Endothelial cell of umbilical vein (primary cell): ENCODE measurements around the gene SLC5A6.

ENCODE experiments used
- JUN ChIP-seq: IDR thresholded peaks from 2 replicates; pipeline ENCODE4 v1.6.1; 2011; ENCODE audit warnings: borderline replicate concordance, low read depth; ENCODE audit not compliant: insufficient read length, insufficient read depth
- POLR2AphosphoS5 ChIP-seq: IDR thresholded peaks from 2 replicates; pipeline ENCODE4 v1.6.1; 2012; ENCODE audit warnings: low read depth, mild to moderate bottlenecking, control low read depth, low read length, moderate library complexity; ENCODE audit not compliant: insufficient read depth
- TF ChIP-seq, protein P1 (sequence below), 2 donors: IDR thresholded peaks; 1 replicate in 1 of 2; 2 replicates in 1 of 2; pipeline ENCODE4 v1.5.1; 2011; ENCODE audit warnings: low read length in 2 of 2, mild to moderate bottlenecking in 2 of 2, moderate library complexity in 2 of 2, control low read depth in 1 of 2, inconsistent platforms in 1 of 2, low read depth in 1 of 2; ENCODE audit not compliant: insufficient read depth in 1 of 2; ENCODE audit errors: extremely low read depth in 1 of 2

DNA sequence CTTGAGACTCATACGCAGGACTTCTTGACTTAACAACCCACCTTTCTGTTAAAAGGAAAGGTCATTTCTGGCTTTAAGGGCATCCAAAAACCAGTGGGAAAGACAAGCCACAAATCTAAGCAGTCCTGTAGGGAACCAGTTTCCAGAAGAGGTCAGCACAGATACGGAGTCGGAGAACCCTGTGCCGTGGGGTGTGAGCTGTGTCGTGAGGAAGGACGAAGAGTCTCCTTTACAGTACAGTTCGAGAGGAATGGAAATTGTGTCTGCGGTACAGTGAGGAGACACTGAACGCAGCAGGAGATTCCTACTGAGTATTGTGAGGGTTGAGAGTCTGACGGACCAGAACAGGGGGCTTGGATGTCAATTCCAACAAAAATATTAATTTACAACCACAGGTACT, 33.0 kb upstream of the SLC5A6 start:
- TF ChIP-seq POLR2AphosphoS5 (no peak), JUN (no peak)
- TF ChIP-seq, protein P1, sequence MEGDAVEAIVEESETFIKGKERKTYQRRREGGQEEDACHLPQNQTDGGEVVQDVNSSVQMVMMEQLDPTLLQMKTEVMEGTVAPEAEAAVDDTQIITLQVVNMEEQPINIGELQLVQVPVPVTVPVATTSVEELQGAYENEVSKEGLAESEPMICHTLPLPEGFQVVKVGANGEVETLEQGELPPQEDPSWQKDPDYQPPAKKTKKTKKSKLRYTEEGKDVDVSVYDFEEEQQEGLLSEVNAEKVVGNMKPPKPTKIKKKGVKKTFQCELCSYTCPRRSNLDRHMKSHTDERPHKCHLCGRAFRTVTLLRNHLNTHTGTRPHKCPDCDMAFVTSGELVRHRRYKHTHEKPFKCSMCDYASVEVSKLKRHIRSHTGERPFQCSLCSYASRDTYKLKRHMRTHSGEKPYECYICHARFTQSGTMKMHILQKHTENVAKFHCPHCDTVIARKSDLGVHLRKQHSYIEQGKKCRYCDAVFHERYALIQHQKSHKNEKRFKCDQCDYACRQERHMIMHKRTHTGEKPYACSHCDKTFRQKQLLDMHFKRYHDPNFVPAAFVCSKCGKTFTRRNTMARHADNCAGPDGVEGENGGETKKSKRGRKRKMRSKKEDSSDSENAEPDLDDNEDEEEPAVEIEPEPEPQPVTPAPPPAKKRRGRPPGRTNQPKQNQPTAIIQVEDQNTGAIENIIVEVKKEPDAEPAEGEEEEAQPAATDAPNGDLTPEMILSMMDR (IDR thresholded peaks at IDR 0.05; ENCODE audit: extremely low read depth in 1 of 2, insufficient read depth in 1 of 2, low read depth in 1 of 2, low read length in 2 of 2) = no peak
